Measurements from ENCODE around the gene RCOR3.
"Not testable (repeated sequence)": the region's sequence is repeated elsewhere in the genome, so short reads cannot be mapped to it uniquely, and the experiment has no call there.

DNA sequence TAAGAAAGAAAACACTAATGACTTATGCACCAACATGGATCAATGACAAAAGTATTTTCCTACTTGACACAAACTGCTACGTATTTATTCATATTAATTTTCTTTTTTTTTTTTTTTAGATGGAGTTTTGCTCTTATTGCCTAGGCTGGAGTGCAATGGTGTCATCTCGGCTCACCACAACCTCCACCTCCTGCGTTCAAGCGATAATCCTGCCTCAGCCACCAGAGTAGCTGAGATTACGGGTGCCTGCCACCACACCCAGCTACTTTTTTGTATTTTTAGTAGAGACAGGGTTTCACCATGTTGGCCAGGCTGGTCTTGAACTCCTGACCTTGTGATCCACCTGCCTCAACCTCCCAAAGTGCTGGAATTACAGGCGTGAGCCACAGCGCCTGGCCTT, 62.5 kb downstream of the RCOR3 start:
- TF ChIP-seq, protein P1, sequence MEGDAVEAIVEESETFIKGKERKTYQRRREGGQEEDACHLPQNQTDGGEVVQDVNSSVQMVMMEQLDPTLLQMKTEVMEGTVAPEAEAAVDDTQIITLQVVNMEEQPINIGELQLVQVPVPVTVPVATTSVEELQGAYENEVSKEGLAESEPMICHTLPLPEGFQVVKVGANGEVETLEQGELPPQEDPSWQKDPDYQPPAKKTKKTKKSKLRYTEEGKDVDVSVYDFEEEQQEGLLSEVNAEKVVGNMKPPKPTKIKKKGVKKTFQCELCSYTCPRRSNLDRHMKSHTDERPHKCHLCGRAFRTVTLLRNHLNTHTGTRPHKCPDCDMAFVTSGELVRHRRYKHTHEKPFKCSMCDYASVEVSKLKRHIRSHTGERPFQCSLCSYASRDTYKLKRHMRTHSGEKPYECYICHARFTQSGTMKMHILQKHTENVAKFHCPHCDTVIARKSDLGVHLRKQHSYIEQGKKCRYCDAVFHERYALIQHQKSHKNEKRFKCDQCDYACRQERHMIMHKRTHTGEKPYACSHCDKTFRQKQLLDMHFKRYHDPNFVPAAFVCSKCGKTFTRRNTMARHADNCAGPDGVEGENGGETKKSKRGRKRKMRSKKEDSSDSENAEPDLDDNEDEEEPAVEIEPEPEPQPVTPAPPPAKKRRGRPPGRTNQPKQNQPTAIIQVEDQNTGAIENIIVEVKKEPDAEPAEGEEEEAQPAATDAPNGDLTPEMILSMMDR (IDR thresholded peaks at IDR 0.05), result not testable (repeated sequence)
- not testable (repeated sequence) for TF ChIP-seq POLR2A, POLR2AphosphoS5, EP300 (IDR thresholded peaks at IDR 0.05)

All from upper lobe of left lung (tissue), 4 donors.